Endodermal cell (in vitro differentiated cells): ENCODE data around the gene MIER1. TPM values are rescaled to one million over a fixed set of nuclear protein-coding genes. Genes with fewer than 3 reads are reported as not detected.
"Not testable (repeated sequence)": the region's sequence is repeated elsewhere in the genome, so short reads cannot be mapped to it uniquely, and the experiment has no call there.

Source experiments
- DNase-seq: peaks from one replicate; pipeline ENCODE4 v3.0.0-alpha.2; 2017
- H3K27ac ChIP-seq: 2 replicates; pipeline ENCODE4 v1.5.1; 2013; ENCODE audit warnings: mild to moderate bottlenecking, low read depth, low read length, moderate library complexity
- H3K27me3 ChIP-seq: 2 replicates; pipeline ENCODE4 v1.6.1; 2013; ENCODE audit warnings: mild to moderate bottlenecking, low read length, moderate library complexity; ENCODE audit not compliant: insufficient read depth, control insufficient read depth, poor library complexity, severe bottlenecking
- H3K36me3 ChIP-seq: 2 replicates; pipeline ENCODE4 v1.7.0; 2013; ENCODE audit warnings: mild to moderate bottlenecking, low read length, moderate library complexity; ENCODE audit not compliant: control insufficient read depth, insufficient read depth
- H3K4me1 ChIP-seq: one replicate; pipeline ENCODE4 v1.7.0; 2013; ENCODE audit warnings: low read length; ENCODE audit not compliant: control insufficient read depth, insufficient read depth
- H3K4me3 ChIP-seq: 2 replicates; pipeline ENCODE4 v1.5.1; 2013; ENCODE audit warnings: mild to moderate bottlenecking, low read length, moderate library complexity
- H3K9ac ChIP-seq: 2 replicates; pipeline ENCODE4 v1.6.1; 2013; ENCODE audit warnings: mild to moderate bottlenecking, low read length, moderate library complexity; ENCODE audit not compliant: poor library complexity, severe bottlenecking; ENCODE audit errors: extremely low read depth
- H3K9me3 ChIP-seq: 2 replicates; pipeline ENCODE4 v1.6.1; 2013; ENCODE audit warnings: mild to moderate bottlenecking, low read length, moderate library complexity; ENCODE audit not compliant: control insufficient read depth
- H3K27ac Mint-ChIP-seq: 2 replicates; pipeline ENCODE4 v1.8.0; 2020; ENCODE audit warnings: mixed read lengths
- H3K27me3 Mint-ChIP-seq: 2 replicates; pipeline ENCODE4 v1.8.0; 2021; ENCODE audit warnings: mild to moderate bottlenecking, mixed read lengths; ENCODE audit not compliant: insufficient read depth
- H3K36me3 Mint-ChIP-seq: 2 replicates; pipeline ENCODE4 v1.8.0; 2020; ENCODE audit warnings: low read depth, mixed read lengths
- H3K4me1 Mint-ChIP-seq: 2 replicates; pipeline ENCODE4 v1.8.0; 2020; ENCODE audit warnings: mixed read lengths
- H3K4me3 Mint-ChIP-seq: 2 replicates; pipeline ENCODE4 v1.8.0; 2020; ENCODE audit warnings: mild to moderate bottlenecking, moderate library complexity, mixed read lengths
- H3K9me3 Mint-ChIP-seq: 2 replicates; pipeline ENCODE4 v1.8.0; 2020; ENCODE audit warnings: mild to moderate bottlenecking, mixed read lengths
- CTCF ChIP-seq: fragments of 200-600 bp; sonication (generic); conservative IDR thresholded peaks from 2 replicates; pipeline ENCODE4 v1.5.0; 2021; ENCODE audit warnings: antibody characterized with exemption, mild to moderate bottlenecking
- WGBS, 2 experiments: methylation state at CpG; one replicate each; pipeline versions ENCODE4 v1.1.5 to v1.1.7; 2013; ENCODE audit warnings: missing lambda C conversion rate in 2 of 2, mixed read lengths in 1 of 2; ENCODE audit not compliant: insufficient coverage in 1 of 2, insufficient read length in 1 of 2; 5-methylcytosine and 5-hydroxymethylcytosine counted together
- total RNA-seq, 2 donors: library from RNA; stranded (reverse); fragmentation: NEBNext Ultra II Directional in 1 of 2; extraction: Animal tissue kit (Norgen Biotek cat#: 25700) in 1 of 2; gene quantifications; 2 replicates in 1 of 2; 3 replicates in 1 of 2; pipeline ENCODE4 v1.2.1, GENCODE V29; 2021

Gene MIER1
- total RNA-seq, 2 donors from 2014 or later, result 29.1 to 35.4 TPM

- TF ChIP-seq CTCF, result no peak
- no peaks in the 10 kb centered on the region for H3K4me1 Mint-ChIP-seq
- no peaks in the 10 kb centered on the region for H3K27me3 Mint-ChIP-seq
Observed at GRCh38 chr1:66968574-66968973, 43.8 kb downstream of the MIER1 start.

GRCh38 chr1:66978201-66978600 lies 53.4 kb downstream of the MIER1 start:
- no peak for TF ChIP-seq CTCF
- Mint-ChIP-seq H3K27ac (no peak overlapping the region), H3K4me3 (no peak overlapping the region), H3K36me3 (peaks cover 33% of the 10 kb centered on the region), H3K9me3 (no peaks in the 10 kb centered on the region), H3K4me1 (no peaks in the 10 kb centered on the region), H3K27me3 (no peaks in the 10 kb centered on the region)
- Histone ChIP-seq H3K27ac (no peak overlapping the region), H3K27me3 (no peaks in the 10 kb centered on the region), H3K4me3 (no peak overlapping the region), H3K9ac (no peak overlapping the region), H3K9me3 (no peaks in the 10 kb centered on the region), H3K4me1 (no peaks in the 10 kb centered on the region), H3K36me3 (peaks cover 91% of the 10 kb centered on the region)
- DNase-seq, result no peak

More at GRCh38 chr1:66968574-66968973, 43.8 kb downstream of the MIER1 start:
- peaks cover 67% of the 10 kb centered on the region for H3K36me3 Mint-ChIP-seq
- no peak overlapping the region for H3K27ac ChIP-seq
- DNase-seq, result no peak
- no peaks in the 10 kb centered on the region for H3K27me3 ChIP-seq
- peaks cover 84% of the 10 kb centered on the region for H3K36me3 ChIP-seq
- 89% methylated on average over 3 of the region's 3 CpGs; no CpG with 5 or more reads in 1 of the 2 experiments for WGBS, 2 experiments
- no peak overlapping the region for H3K9ac ChIP-seq
- H3K27ac Mint-ChIP-seq, result no peak overlapping the region
- no peak overlapping the region for H3K4me3 ChIP-seq
- peaks cover 15% of the 10 kb centered on the region for H3K9me3 Mint-ChIP-seq
- H3K9me3 ChIP-seq, result peaks cover 9% of the 10 kb centered on the region
- no peaks in the 10 kb centered on the region for H3K4me1 ChIP-seq
- H3K4me3 Mint-ChIP-seq, result no peak overlapping the region

- peaks cover 32% of the 10 kb centered on the region for H3K36me3 Mint-ChIP-seq
- not testable (repeated sequence) for H3K27me3 Mint-ChIP-seq, H3K4me1 Mint-ChIP-seq, H3K9ac ChIP-seq, H3K27me3 ChIP-seq, DNase-seq, H3K4me3 ChIP-seq, H3K4me1 ChIP-seq, H3K9me3 Mint-ChIP-seq, H3K27ac ChIP-seq, H3K9me3 ChIP-seq, H3K4me3 Mint-ChIP-seq, H3K27ac Mint-ChIP-seq
- H3K36me3 ChIP-seq, result peaks cover 93% of the 10 kb centered on the region
- WGBS, 2 experiments, result 85 to 98% methylated on average over 9 to 11 of the region's 11 CpGs
Observed at GRCh38 chr1:66979621-66980020, 54.8 kb downstream of the MIER1 start.

DNA sequence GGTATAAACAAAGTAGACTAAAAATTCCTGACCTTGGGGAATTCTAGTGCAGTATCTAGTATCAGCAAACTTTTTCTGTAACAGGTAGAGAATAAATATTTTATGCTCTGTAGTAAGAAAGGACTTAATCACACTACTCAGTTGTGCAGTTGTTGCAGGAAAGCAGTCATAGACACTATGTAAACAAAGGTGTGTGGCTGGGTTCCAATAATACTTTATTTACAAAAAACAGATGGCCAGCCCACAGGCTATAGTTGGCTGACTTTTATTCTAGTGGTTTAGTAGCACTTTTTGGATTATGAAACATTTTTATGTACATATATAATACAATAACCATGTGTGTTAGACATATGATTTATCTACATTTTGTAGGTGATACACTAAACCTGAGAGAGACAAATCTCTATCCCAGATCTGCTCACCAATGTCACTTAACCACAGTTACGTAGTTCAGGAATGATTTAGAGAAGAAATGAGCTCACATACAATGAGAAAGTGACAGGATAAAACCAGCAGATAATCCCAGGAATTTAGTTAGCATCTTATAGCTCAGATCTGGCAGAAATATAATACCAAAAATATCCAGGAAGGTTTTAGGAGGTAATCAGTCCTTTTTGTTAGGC lies 56.1 kb downstream of the MIER1 start:
- Mint-ChIP-seq H3K27ac (no peak overlapping the region), H3K9me3 (no peaks in the 10 kb centered on the region), H3K36me3 (peaks cover 31% of the 10 kb centered on the region), H3K4me3 (no peak overlapping the region), H3K4me1 (no peaks in the 10 kb centered on the region), H3K27me3 (no peaks in the 10 kb centered on the region)
- Histone ChIP-seq H3K36me3 (peaks cover 94% of the 10 kb centered on the region), H3K4me3 (no peak overlapping the region), H3K4me1 (no peaks in the 10 kb centered on the region), H3K27ac (no peak overlapping the region), H3K27me3 (no peaks in the 10 kb centered on the region), H3K9me3 (no peaks in the 10 kb centered on the region), H3K9ac (no peak overlapping the region)
- 100% methylated on average over 1 of the region's 1 CpG; no CpG with 5 or more reads in 1 of the 2 experiments for WGBS, 2 experiments
- TF ChIP-seq CTCF, result no peak
- no peak for DNase-seq
